ENCODE measurements around the gene POLE2.
"Not testable (repeated sequence)": the region's sequence is repeated elsewhere in the genome, so short reads cannot be mapped to it uniquely, and the experiment has no call there.

Gene POLE2

DNA sequence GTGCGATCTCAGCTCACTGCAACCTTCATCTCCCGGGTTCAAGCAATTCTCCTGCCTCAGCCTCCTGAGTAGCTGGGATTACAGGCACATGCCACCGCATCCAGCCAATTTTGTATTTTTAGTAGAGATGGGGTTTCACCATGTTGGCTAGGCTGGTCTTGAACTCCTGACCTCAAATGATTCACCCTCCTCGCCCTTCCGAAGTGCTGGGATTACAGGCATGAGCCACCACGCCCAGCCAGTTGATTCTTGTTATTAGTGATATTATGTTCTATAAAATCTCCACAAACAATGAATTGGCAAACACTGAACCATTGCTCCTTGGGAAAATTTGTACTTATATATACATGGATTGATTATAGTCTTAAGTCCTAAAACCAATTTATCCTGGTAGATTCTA is 30.5 kb downstream of the POLE2 start:
- H3K36me3 ChIP-seq (ENCODE audit: control insufficient read depth, insufficient read depth, low read length); H3K9ac ChIP-seq (ENCODE audit: low read depth, low read length); H3K9me3 ChIP-seq (ENCODE audit: control insufficient read depth, insufficient read depth, low read length); H3K4me1 ChIP-seq (ENCODE audit: control insufficient read depth, insufficient read depth, low read length); H3K4me3 ChIP-seq (ENCODE audit: low read depth, low read length); H3K27me3 ChIP-seq (ENCODE audit: control insufficient read depth, insufficient read depth, low read length): not testable (repeated sequence)

- H3K36me3 ChIP-seq (ENCODE audit: control insufficient read depth, insufficient read depth, low read length), result peaks cover 2% of the 10 kb centered on the region
- H3K27me3 ChIP-seq (ENCODE audit: control insufficient read depth, insufficient read depth, low read length), result no peaks in the 10 kb centered on the region
- no peak overlapping the region for H3K4me3 ChIP-seq (ENCODE audit: low read depth, low read length)
- no peaks in the 10 kb centered on the region for H3K4me1 ChIP-seq (ENCODE audit: control insufficient read depth, insufficient read depth, low read length)
- no peak overlapping the region for H3K9ac ChIP-seq (ENCODE audit: low read depth, low read length)
- no peaks in the 10 kb centered on the region for H3K9me3 ChIP-seq (ENCODE audit: control insufficient read depth, insufficient read depth, low read length)
These were observed 33.5 kb downstream of the POLE2 start for GRCh38 chr14:49654511-49654910.

DNA sequence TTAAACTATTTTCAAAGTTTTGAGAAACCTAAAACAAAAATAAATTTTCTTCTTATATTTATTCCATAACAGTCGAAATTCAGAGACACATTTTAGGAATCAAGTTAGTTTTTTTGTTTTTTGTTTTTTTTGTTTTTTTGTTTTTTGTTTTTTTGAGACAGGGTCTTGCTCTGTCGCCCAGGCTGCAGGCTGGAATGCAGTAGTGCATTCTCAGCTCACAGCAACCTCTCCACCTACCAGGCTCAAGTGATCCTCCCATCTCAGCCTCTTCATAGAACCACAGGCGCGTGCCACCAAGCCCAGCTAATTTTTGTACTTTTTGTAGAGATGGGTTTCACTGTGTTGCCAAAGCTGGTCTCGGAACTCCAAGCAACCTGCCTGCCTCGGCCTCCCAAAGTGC is 34.5 kb downstream of the POLE2 start:
- no peak overlapping the region for H3K4me3 ChIP-seq (ENCODE audit: low read depth, low read length)
- no peaks in the 10 kb centered on the region for H3K9me3 ChIP-seq (ENCODE audit: control insufficient read depth, insufficient read depth, low read length)
- H3K27me3 ChIP-seq (ENCODE audit: control insufficient read depth, insufficient read depth, low read length), result no peaks in the 10 kb centered on the region
- H3K4me1 ChIP-seq (ENCODE audit: control insufficient read depth, insufficient read depth, low read length), result no peaks in the 10 kb centered on the region
- no peak overlapping the region for H3K9ac ChIP-seq (ENCODE audit: low read depth, low read length)
- H3K36me3 ChIP-seq (ENCODE audit: control insufficient read depth, insufficient read depth, low read length), result peaks cover 2% of the 10 kb centered on the region

- no peak overlapping the region for H3K4me3 ChIP-seq (ENCODE audit: low read depth, low read length)
- peaks cover 6% of the 10 kb centered on the region for H3K36me3 ChIP-seq (ENCODE audit: control insufficient read depth, insufficient read depth, low read length)
- H3K27me3 ChIP-seq (ENCODE audit: control insufficient read depth, insufficient read depth, low read length), result no peaks in the 10 kb centered on the region
- no peaks in the 10 kb centered on the region for H3K4me1 ChIP-seq (ENCODE audit: control insufficient read depth, insufficient read depth, low read length)
- H3K9ac ChIP-seq (ENCODE audit: low read depth, low read length), result no peak overlapping the region
- no peaks in the 10 kb centered on the region for H3K9me3 ChIP-seq (ENCODE audit: control insufficient read depth, insufficient read depth, low read length)
These were observed 45.9 kb downstream of the POLE2 start for GRCh38 chr14:49642163-49642562.

- H3K9me3 ChIP-seq (ENCODE audit: control insufficient read depth, insufficient read depth, low read length), result no peaks in the 10 kb centered on the region
- peaks cover 6% of the 10 kb centered on the region for H3K36me3 ChIP-seq (ENCODE audit: control insufficient read depth, insufficient read depth, low read length)
- no peak overlapping the region for H3K9ac ChIP-seq (ENCODE audit: low read depth, low read length)
- H3K4me1 ChIP-seq (ENCODE audit: control insufficient read depth, insufficient read depth, low read length), result no peaks in the 10 kb centered on the region
- no peak overlapping the region for H3K4me3 ChIP-seq (ENCODE audit: low read depth, low read length)
- no peaks in the 10 kb centered on the region for H3K27me3 ChIP-seq (ENCODE audit: control insufficient read depth, insufficient read depth, low read length)
These were observed 46.3 kb downstream of the POLE2 start for GRCh38 chr14:49641697-49642129.

GRCh38 chr14:49640540-49641417 is 47.2 kb downstream of the POLE2 start:
- Histone ChIP-seq H3K9me3 (ENCODE audit: control insufficient read depth, insufficient read depth, low read length) (no peaks in the 10 kb centered on the region), H3K36me3 (ENCODE audit: control insufficient read depth, insufficient read depth, low read length) (peaks cover 6% of the 10 kb centered on the region), H3K9ac (ENCODE audit: low read depth, low read length) (no peak overlapping the region), H3K4me1 (ENCODE audit: control insufficient read depth, insufficient read depth, low read length) (no peaks in the 10 kb centered on the region), H3K27me3 (ENCODE audit: control insufficient read depth, insufficient read depth, low read length) (no peaks in the 10 kb centered on the region), H3K4me3 (ENCODE audit: low read depth, low read length) (no peak overlapping the region)

- peaks cover 6% of the 10 kb centered on the region for H3K36me3 ChIP-seq (ENCODE audit: control insufficient read depth, insufficient read depth, low read length)
These were observed 50.4 kb downstream of the POLE2 start for GRCh38 chr14:49637534-49638078.

DNA sequence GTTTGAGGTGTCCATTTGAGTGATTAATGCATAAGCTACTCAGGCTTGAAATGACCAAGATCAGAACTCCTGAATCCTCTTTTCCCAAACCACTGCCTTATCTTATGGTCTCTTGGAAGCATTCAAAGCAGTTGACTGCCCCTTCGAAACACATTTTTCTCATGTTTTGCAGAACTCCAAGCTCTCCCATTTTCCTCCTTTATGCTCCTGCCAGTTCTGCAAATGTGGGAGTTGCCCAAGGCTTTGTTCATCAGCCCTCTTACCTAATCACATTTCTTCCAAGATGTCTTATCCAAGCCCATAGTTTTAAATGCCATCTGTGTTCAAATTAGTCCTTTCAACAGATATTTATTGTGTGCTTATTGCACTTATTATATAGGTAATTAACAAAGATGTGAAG is 51.1 kb downstream of the POLE2 start:
- Histone ChIP-seq H3K9ac (ENCODE audit: low read depth, low read length) (no peak overlapping the region), H3K4me1 (ENCODE audit: control insufficient read depth, insufficient read depth, low read length) (no peaks in the 10 kb centered on the region), H3K27me3 (ENCODE audit: control insufficient read depth, insufficient read depth, low read length) (no peaks in the 10 kb centered on the region), H3K9me3 (ENCODE audit: control insufficient read depth, insufficient read depth, low read length) (no peaks in the 10 kb centered on the region), H3K36me3 (ENCODE audit: control insufficient read depth, insufficient read depth, low read length) (peaks cover 6% of the 10 kb centered on the region), H3K4me3 (ENCODE audit: low read depth, low read length) (no peak overlapping the region)

More at GRCh38 chr14:49637534-49638078, 50.4 kb downstream of the POLE2 start:
- Histone ChIP-seq H3K4me3 (ENCODE audit: low read depth, low read length) (no peak overlapping the region), H3K27me3 (ENCODE audit: control insufficient read depth, insufficient read depth, low read length) (no peaks in the 10 kb centered on the region), H3K4me1 (ENCODE audit: control insufficient read depth, insufficient read depth, low read length) (no peaks in the 10 kb centered on the region), H3K9me3 (ENCODE audit: control insufficient read depth, insufficient read depth, low read length) (no peaks in the 10 kb centered on the region), H3K9ac (ENCODE audit: low read depth, low read length) (no peak overlapping the region)

GRCh38 chr14:49634547-49635334 is 53.3 kb downstream of the POLE2 start, which contains the start of gene DNAAF2:
DNAAF2 (minus strand) TSS chr14:49635244; CDS start chr14:49635149, 95 bp downstream.
- Histone ChIP-seq H3K4me3 (ENCODE audit: low read depth, low read length) (peak within 1 kb of the TSS; percentile 82), H3K4me1 (ENCODE audit: control insufficient read depth, insufficient read depth, low read length) (no peaks in the 10 kb centered on the region), H3K9ac (ENCODE audit: low read depth, low read length) (peak within 1 kb of the TSS; percentile 88), H3K27me3 (ENCODE audit: control insufficient read depth, insufficient read depth, low read length) (no peaks in the 10 kb centered on the region), H3K36me3 (ENCODE audit: control insufficient read depth, insufficient read depth, low read length) (peaks cover 6% of the 10 kb centered on the region), H3K9me3 (ENCODE audit: control insufficient read depth, insufficient read depth, low read length) (no peaks in the 10 kb centered on the region)

- Histone ChIP-seq H3K27me3 (ENCODE audit: control insufficient read depth, insufficient read depth, low read length) (no peaks in the 10 kb centered on the region), H3K9me3 (ENCODE audit: control insufficient read depth, insufficient read depth, low read length) (no peaks in the 10 kb centered on the region), H3K4me1 (ENCODE audit: control insufficient read depth, insufficient read depth, low read length) (no peaks in the 10 kb centered on the region), H3K36me3 (ENCODE audit: control insufficient read depth, insufficient read depth, low read length) (peaks cover 4% of the 10 kb centered on the region), H3K9ac (ENCODE audit: low read depth, low read length) (peak overlapping the region; percentile 88), H3K4me3 (ENCODE audit: low read depth, low read length) (peak overlapping the region; percentile 82)
These were observed 54.1 kb downstream of the POLE2 start for GRCh38 chr14:49633640-49634546.
